Sigmoid colon (tissue), 7 donors: ENCODE measurements around the gene ACCSL. TPM values are rescaled to one million over a fixed set of nuclear protein-coding genes. Genes with fewer than 3 reads are reported as not detected.

Experiments
- DNase-seq: peaks from one replicate; pipeline ENCODE4 v3.0.0-alpha.2; 2019
- H3K27ac ChIP-seq, 4 donors: fragments of 200-600 bp; sonication (generic); one replicate each; pipeline ENCODE4 v1.5.1; 2016 to 2019; ENCODE audit warnings: mild to moderate bottlenecking in 1 of 4
- H3K27me3 ChIP-seq, 3 donors: fragments of 200-600 bp; sonication (generic); one replicate each; pipeline ENCODE4 v1.5.1; 2019; ENCODE audit warnings: mild to moderate bottlenecking in 1 of 3
- H3K36me3 ChIP-seq, 4 donors: fragments of 200-600 bp; sonication (generic); one replicate each; pipeline ENCODE4 v1.5.1; 2016 to 2019
- H3K4me1 ChIP-seq, 4 donors: fragments of 200-600 bp; sonication (generic); one replicate each; pipeline ENCODE4 v1.5.1; 2017 to 2019
- H3K4me3 ChIP-seq, 4 donors: fragments of 200-600 bp; sonication (generic); one replicate each; pipeline ENCODE4 v1.5.1; 2017 to 2019; ENCODE audit warnings: mild to moderate bottlenecking in 2 of 4, moderate library complexity in 1 of 4
- H3K9me3 ChIP-seq, 4 donors: fragments of 200-600 bp in 3 of 4; sonication (generic) in 3 of 4; one replicate each; pipeline versions ENCODE4 v1.5.1 to v1.6.1; 2013 to 2019
- CTCF ChIP-seq, 4 experiments: fragments of 450-650 bp in 3 of 4; fragments of 200-600 bp in 1 of 4; IDR thresholded peaks; one replicate each; pipeline ENCODE4 v1.5.1; 2016 to 2019; ENCODE audit warnings: antibody characterized with exemption in 4 of 4, mild to moderate bottlenecking in 3 of 4, moderate library complexity in 2 of 4
- EP300 ChIP-seq, 4 donors: sonication (generic); formaldehyde crosslinking; IDR thresholded peaks; one replicate each; pipeline ENCODE4 v1.6.1; 2017; ENCODE audit warnings: antibody characterized with exemption in 4 of 4
- POLR2A ChIP-seq, 2 donors: fragments of 450-650 bp; IDR thresholded peaks; one replicate each; pipeline ENCODE4 v1.6.1; 2016; ENCODE audit warnings: antibody characterized with exemption in 2 of 2, mild to moderate bottlenecking in 2 of 2, moderate library complexity in 2 of 2
- POLR2AphosphoS5 ChIP-seq, 4 donors: sonication (generic); formaldehyde crosslinking; IDR thresholded peaks; one replicate each; pipeline ENCODE4 v1.6.1; 2017; ENCODE audit warnings: antibody characterized with exemption in 4 of 4
- WGBS, 2 donors: extraction: QIAGEN DNeasy Blood & Tissue Kit; methylation state at CpG; one replicate each; pipeline ENCODE4 v1.1.7; 2013; 5-methylcytosine and 5-hydroxymethylcytosine counted together
- intact Hi-C: fragments of 100-400 bp; cut with DNase I; formaldehyde crosslinking; loops from one replicate; pipeline ENCODE4 v1.15.1; 2023
- polyA plus RNA-seq, 3 donors: library from polyadenylated mRNA; stranded (reverse); fragments of 200-250 nt; gene quantifications; one replicate each; pipeline ENCODE4 v1.2.3, GENCODE V29; 2013
- total RNA-seq, 4 donors: library from RNA; depleted of rRNA; stranded (reverse); fragments of >200 nt; gene quantifications; one replicate each; pipeline ENCODE4 v1.1.0, GENCODE V29; 2016
- donor health status: healthy with polysubstance abuse.
- donor health status: Bipolar disorder and iron deficiency.
- donor health status: healthy.

The ACCSL gene
- total RNA-seq (under 1 TPM in 1 of 4 donors, not detected in 3; 0.27 TPM), polyA plus RNA-seq (not detected)

GRCh38 chr11:44047931-44048431, at the start of gene ACCSL:
Gene ACCSL, plus strand, starts transcription at chr11:44047981. Its CDS starts 56 bp downstream, at chr11:44048037.
- TF ChIP-seq EP300 (IDR thresholded peaks at IDR 0.05) (no peak), POLR2AphosphoS5 (IDR thresholded peaks at IDR 0.05) (no peak)
- Histone ChIP-seq H3K4me1 (no peaks in the 10 kb centered on the region), H3K4me3 (no peak within 1 kb of the TSS), H3K36me3 (no peaks in the 10 kb centered on the region), H3K27me3 (no peaks in the 10 kb centered on the region), H3K27ac (no peak within 1 kb of the TSS), H3K9me3 (no peaks in the 10 kb centered on the region)
- peak; percentile 26 for DNase-seq
- 90 to 91% methylated on average over 12 of the region's 12 CpGs for WGBS, 2 donors
- intact Hi-C loops = no loop called here

GRCh38 chr11:43998308-43998707, 49.5 kb upstream of the ACCSL start:
- WGBS, 2 donors = 93% methylated on average over 1 of the region's 1 CpG
- no peak overlapping the region for H3K4me3 ChIP-seq
- peak; percentile 6 for DNase-seq
- peaks cover 0 to 3% (median 0%) of the 10 kb centered on the region in 4 donors for H3K4me1 ChIP-seq
- TF ChIP-seq POLR2AphosphoS5 (IDR thresholded peaks at IDR 0.05) = no peak
- no peak for TF ChIP-seq EP300 (IDR thresholded peaks at IDR 0.05)
- TF ChIP-seq POLR2A (IDR thresholded peaks at IDR 0.05) = no peak
- no peak for TF ChIP-seq CTCF (IDR thresholded peaks at IDR 0.05)
- intact Hi-C loops = no loop called here
- no peaks in the 10 kb centered on the region for H3K36me3 ChIP-seq
- H3K9me3 ChIP-seq = no peaks in the 10 kb centered on the region
- peaks cover 0 to 3% (median 0%) of the 10 kb centered on the region in 3 donors for H3K27me3 ChIP-seq
- no peak overlapping the region for H3K27ac ChIP-seq

- Histone ChIP-seq H3K9me3 (no peaks in the 10 kb centered on the region), H3K27me3 (peaks cover 0 to 3% (median 0%) of the 10 kb centered on the region in 3 donors), H3K36me3 (no peaks in the 10 kb centered on the region), H3K4me1 (no peaks in the 10 kb centered on the region), H3K4me3 (no peak overlapping the region), H3K27ac (no peak overlapping the region)
- intact Hi-C loops = no loop called here
- 43 to 69% methylated on average over 2 of the region's 2 CpGs for WGBS, 2 donors
- no peak for TF ChIP-seq POLR2A (IDR thresholded peaks at IDR 0.05)
- no peak for TF ChIP-seq POLR2AphosphoS5 (IDR thresholded peaks at IDR 0.05)
- no peak for TF ChIP-seq CTCF (IDR thresholded peaks at IDR 0.05)
- no peak for TF ChIP-seq EP300 (IDR thresholded peaks at IDR 0.05)
- DNase-seq = no peak
Measured at GRCh38 chr11:44000731-44001130, 47.0 kb upstream of the ACCSL start.

GRCh38 chr11:44002191-44003093, 45.3 kb upstream of the ACCSL start:
- H3K4me1 ChIP-seq = no peaks in the 10 kb centered on the region
- 84 to 85% methylated on average over 18 of the region's 18 CpGs for WGBS, 2 donors
- H3K9me3 ChIP-seq = no peaks in the 10 kb centered on the region
- H3K27me3 ChIP-seq = peaks cover 0 to 3% (median 0%) of the 10 kb centered on the region in 3 donors
- H3K4me3 ChIP-seq = no peak overlapping the region
- H3K36me3 ChIP-seq = no peaks in the 10 kb centered on the region
- H3K27ac ChIP-seq = no peak overlapping the region
- intact Hi-C loops = no loop called here
- TF ChIP-seq POLR2AphosphoS5 (IDR thresholded peaks at IDR 0.05) (no peak), EP300 (IDR thresholded peaks at IDR 0.05) (no peak), POLR2A (IDR thresholded peaks at IDR 0.05) (no peak), CTCF (IDR thresholded peaks at IDR 0.05) (no peak)
- DNase-seq = peak; percentile 35

GRCh38 chr11:44003736-44004451, 43.9 kb upstream of the ACCSL start:
- H3K27me3 ChIP-seq = peaks cover 0 to under 1% (median 0%) of the 10 kb centered on the region in 3 donors
- no peaks in the 10 kb centered on the region for H3K4me1 ChIP-seq
- intact Hi-C loops = no loop called here
- TF ChIP-seq POLR2AphosphoS5 (IDR thresholded peaks at IDR 0.05) (no peak), POLR2A (IDR thresholded peaks at IDR 0.05) (no peak), CTCF (IDR thresholded peaks at IDR 0.05) (no peak), EP300 (IDR thresholded peaks at IDR 0.05) (no peak)
- no peaks in the 10 kb centered on the region for H3K36me3 ChIP-seq
- no peak overlapping the region for H3K4me3 ChIP-seq
- peak; percentile 56 for DNase-seq
- WGBS, 2 donors = 86 to 93% methylated on average over 9 of the region's 9 CpGs
- no peak overlapping the region for H3K27ac ChIP-seq
- H3K9me3 ChIP-seq = no peaks in the 10 kb centered on the region
